K562 (cell line): ENCODE data around the gene SYCN. TPM values are rescaled to one million over a fixed set of nuclear protein-coding genes. Genes with fewer than 3 reads are reported as not detected.
A peak's percentile ranks its signal among the peaks of the same experiment; 100 is the strongest.

Experiments
- AFF1 ChIP-seq, 2 experiments: fragments of 450-650 bp; IDR thresholded peaks; 2 replicates each; pipeline ENCODE4 v1.6.1; 2018; ENCODE audit warnings: mild to moderate bottlenecking in 2 of 2, low read depth in 1 of 2; ENCODE audit not compliant: partially characterized antibody in 2 of 2
- ARID1B ChIP-seq: fragments of 450-650 bp; IDR thresholded peaks from 2 replicates; pipeline ENCODE4 v1.6.1; 2016; ENCODE audit warnings: antibody characterized with exemption, mild to moderate bottlenecking, inconsistent platforms
- CBFA2T2 ChIP-seq: fragments of 450-650 bp; conservative IDR thresholded peaks from 2 replicates; pipeline ENCODE4 v1.6.1; 2017; ENCODE audit warnings: mild to moderate bottlenecking
- NFIC ChIP-seq: fragments of 450-650 bp; IDR thresholded peaks from 2 replicates; pipeline ENCODE4 v1.6.1; 2017; ENCODE audit warnings: mild to moderate bottlenecking, inconsistent platforms
- PRMT5 ChIP-seq: sonication (generic); formaldehyde crosslinking; IDR thresholded peaks from 2 replicates; pipeline ENCODE4 v1.5.0; 2020; ENCODE audit warnings: missing genetic modification reagents
- SREBF2 ChIP-seq: sonication (generic); formaldehyde crosslinking; IDR thresholded peaks from 2 replicates; pipeline ENCODE4 v1.4.0; 2020; ENCODE audit warnings: mild to moderate bottlenecking, missing genetic modification reagents
- TAL1 ChIP-seq: fragments of 450-650 bp; IDR thresholded peaks from 2 replicates; pipeline ENCODE4 v1.6.1; 2016; ENCODE audit warnings: mild to moderate bottlenecking
- ZBTB7A ChIP-seq: IDR thresholded peaks from 2 replicates; pipeline ENCODE4 v1.6.1; 2011; ENCODE audit warnings: low read depth, mild to moderate bottlenecking, low read length, moderate library complexity, borderline replicate concordance; ENCODE audit not compliant: control insufficient read depth
- ZFP36 ChIP-seq: fragments of 150-350 bp; IDR thresholded peaks from 2 replicates; pipeline ENCODE4 v1.6.1; 2018; ENCODE audit warnings: low read length, low read depth; ENCODE audit not compliant: partially characterized antibody
- ZKSCAN8 ChIP-seq: fragments of 200-800 bp; sonication (Bioruptor generic); IDR thresholded peaks from 2 replicates; pipeline ENCODE4 v1.6.1; 2016; ENCODE audit warnings: missing genetic modification characterization, missing compliant biosample characterization
- polyA plus RNA-seq, 8 experiments: library from polyadenylated mRNA; depleted of rRNA in 4 of 8; stranded (reverse) in 5 of 8; unstranded in 3 of 8; fragments of >200 nt; fragmentation: Nextera tagmentation in 2 of 8; fragmentation: Illumina TruSeq in 1 of 8; extraction: Ambion mirVana in 2 of 8; extraction: Trizol in 1 of 8; gene quantifications; 2 replicates each; pipeline versions ENCODE4 v1.2.1 to v1.2.3, GENCODE V29; 2011 to 2014; ENCODE audit warnings: inconsistent platforms in 1 of 8, missing spikeins in 1 of 8
- total RNA-seq, 7 experiments: library from RNA; depleted of rRNA in 6 of 7; stranded (reverse); fragments of >200 nt in 6 of 7; fragmentation: Illumina TruSeq in 2 of 7; extraction: Trizol in 2 of 7; gene quantifications; 2 replicates each; pipeline versions ENCODE4 v1.2.1 to v1.2.3, GENCODE V29; 2011 to 2021; ENCODE audit warnings: low replicate concordance in 1 of 7
- TF ChIP-seq, protein P1 (sequence below): sonication (generic); formaldehyde crosslinking; IDR thresholded peaks from 2 replicates; pipeline ENCODE4 v1.8.1; 2023; ENCODE audit warnings: mild to moderate bottlenecking, missing genetic modification reagents
- TF ChIP-seq, protein P2 (sequence below), 2 experiments: fragments of 150-350 bp in 1 of 2; IDR thresholded peaks; 2 replicates each; pipeline ENCODE4 v1.6.1; 2012 to 2016; ENCODE audit warnings: low read depth in 2 of 2, low read length in 2 of 2, mild to moderate bottlenecking in 1 of 2, moderate library complexity in 1 of 2

The SYCN gene
- total and polyA plus RNA-seq, 9 of the 15 experiments (the other 6 are each of a cell fraction or from before 2014, with no cell fraction given), result not detected

DNA sequence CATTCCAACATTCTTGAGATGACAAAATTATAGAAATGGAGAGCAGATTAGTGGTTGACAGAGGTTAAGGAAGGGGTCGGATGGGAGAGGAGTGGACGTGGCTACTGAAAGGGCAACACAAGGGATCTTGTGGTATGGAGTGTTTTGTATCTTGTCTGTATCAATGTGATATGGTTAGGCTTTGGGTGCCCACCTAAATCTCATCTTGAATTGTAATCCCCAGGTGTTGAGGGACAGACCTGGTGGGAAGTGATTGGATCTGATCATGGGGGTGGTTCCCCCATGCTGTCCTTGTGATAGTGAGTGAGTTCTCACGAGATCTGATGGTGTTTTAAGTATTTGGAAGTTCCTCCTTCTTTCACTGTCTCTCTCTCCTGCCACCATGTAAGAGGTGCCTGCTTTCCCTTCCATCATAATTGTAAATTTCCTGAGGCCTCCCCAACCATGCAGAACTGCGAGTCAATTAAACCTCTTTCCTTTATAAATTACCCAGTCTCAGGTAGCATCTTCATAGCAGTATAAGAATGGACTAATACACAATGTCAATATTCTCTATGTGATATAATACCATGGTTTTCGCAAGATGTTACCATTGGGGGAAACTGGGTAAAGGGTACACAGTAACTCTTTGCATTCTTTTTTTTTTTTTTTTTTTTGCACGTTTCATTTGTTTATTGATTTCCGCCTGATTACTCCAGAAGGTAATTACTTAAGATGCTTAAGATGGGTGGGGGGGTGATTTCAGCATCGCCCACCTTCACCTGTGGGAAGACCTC, 49.5 kb upstream of the SYCN start (continued):
- TF ChIP-seq AFF1 (IDR thresholded peaks at IDR 0.05; ENCODE audit: low read depth in 1 of 2, partially characterized antibody in 2 of 2) (no peak), ZKSCAN8 (CRISPR knock-in tag) (0 out of 2 replicates have a peak, but pooled peaks have one; percentile 26), ZBTB7A (no peak), PRMT5 (CRISPR knock-in tag) (no peak), ARID1B (peak; percentile 35; the same call in 1 of the 2 replicates), CBFA2T2 (peak; percentile 57), SREBF2 (no peak), NFIC (0 out of 2 replicates have a peak, but pooled peaks have one; percentile 17), ZFP36 (peak; percentile 9), TAL1 (peak; percentile 59; the same call in 1 of the 2 replicates)
- TF ChIP-seq, protein P1, sequence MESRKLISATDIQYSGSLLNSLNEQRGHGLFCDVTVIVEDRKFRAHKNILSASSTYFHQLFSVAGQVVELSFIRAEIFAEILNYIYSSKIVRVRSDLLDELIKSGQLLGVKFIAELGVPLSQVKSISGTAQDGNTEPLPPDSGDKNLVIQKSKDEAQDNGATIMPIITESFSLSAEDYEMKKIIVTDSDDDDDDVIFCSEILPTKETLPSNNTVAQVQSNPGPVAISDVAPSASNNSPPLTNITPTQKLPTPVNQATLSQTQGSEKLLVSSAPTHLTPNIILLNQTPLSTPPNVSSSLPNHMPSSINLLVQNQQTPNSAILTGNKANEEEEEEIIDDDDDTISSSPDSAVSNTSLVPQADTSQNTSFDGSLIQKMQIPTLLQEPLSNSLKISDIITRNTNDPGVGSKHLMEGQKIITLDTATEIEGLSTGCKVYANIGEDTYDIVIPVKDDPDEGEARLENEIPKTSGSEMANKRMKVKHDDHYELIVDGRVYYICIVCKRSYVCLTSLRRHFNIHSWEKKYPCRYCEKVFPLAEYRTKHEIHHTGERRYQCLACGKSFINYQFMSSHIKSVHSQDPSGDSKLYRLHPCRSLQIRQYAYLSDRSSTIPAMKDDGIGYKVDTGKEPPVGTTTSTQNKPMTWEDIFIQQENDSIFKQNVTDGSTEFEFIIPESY (CRISPR knock-in tag), result no peak
- TF ChIP-seq, protein P2, sequence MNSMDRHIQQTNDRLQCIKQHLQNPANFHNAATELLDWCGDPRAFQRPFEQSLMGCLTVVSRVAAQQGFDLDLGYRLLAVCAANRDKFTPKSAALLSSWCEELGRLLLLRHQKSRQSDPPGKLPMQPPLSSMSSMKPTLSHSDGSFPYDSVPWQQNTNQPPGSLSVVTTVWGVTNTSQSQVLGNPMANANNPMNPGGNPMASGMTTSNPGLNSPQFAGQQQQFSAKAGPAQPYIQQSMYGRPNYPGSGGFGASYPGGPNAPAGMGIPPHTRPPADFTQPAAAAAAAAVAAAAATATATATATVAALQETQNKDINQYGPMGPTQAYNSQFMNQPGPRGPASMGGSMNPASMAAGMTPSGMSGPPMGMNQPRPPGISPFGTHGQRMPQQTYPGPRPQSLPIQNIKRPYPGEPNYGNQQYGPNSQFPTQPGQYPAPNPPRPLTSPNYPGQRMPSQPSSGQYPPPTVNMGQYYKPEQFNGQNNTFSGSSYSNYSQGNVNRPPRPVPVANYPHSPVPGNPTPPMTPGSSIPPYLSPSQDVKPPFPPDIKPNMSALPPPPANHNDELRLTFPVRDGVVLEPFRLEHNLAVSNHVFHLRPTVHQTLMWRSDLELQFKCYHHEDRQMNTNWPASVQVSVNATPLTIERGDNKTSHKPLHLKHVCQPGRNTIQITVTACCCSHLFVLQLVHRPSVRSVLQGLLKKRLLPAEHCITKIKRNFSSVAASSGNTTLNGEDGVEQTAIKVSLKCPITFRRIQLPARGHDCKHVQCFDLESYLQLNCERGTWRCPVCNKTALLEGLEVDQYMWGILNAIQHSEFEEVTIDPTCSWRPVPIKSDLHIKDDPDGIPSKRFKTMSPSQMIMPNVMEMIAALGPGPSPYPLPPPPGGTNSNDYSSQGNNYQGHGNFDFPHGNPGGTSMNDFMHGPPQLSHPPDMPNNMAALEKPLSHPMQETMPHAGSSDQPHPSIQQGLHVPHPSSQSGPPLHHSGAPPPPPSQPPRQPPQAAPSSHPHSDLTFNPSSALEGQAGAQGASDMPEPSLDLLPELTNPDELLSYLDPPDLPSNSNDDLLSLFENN (IDR thresholded peaks at IDR 0.05; ENCODE audit: low read depth in 2 of 2, low read length in 2 of 2), result no peak
